ENCODE data around the gene ANP32E. TPM values are rescaled to one million over a fixed set of nuclear protein-coding genes. Genes with fewer than 3 reads are reported as not detected.
"Not testable (repeated sequence)": the region's sequence is repeated elsewhere in the genome, so short reads cannot be mapped to it uniquely, and the experiment has no call there.

ANP32E gene
- total and polyA plus RNA-seq, 8 donors: 4.8 to 15.3 (median 8.7) TPM

- Histone ChIP-seq H3K27me3 (no peaks in the 10 kb centered on the region), H3K36me3 (no peaks in the 10 kb centered on the region), H3K27ac (peak overlapping the region; percentile 51 to 85 (median 68)), H3K9me3 (no peaks in the 10 kb centered on the region), H3K4me3 (peak overlapping the region in 2 of 4 donors; percentile 39 to 47), H3K4me1 (no peaks in the 10 kb centered on the region)
- intact Hi-C loops (cut with DNase I): no loop called here
- TF ChIP-seq CTCF (IDR thresholded peaks at IDR 0.05): no peak
- WGBS, 2 donors: 14 to 15% methylated on average over 38 of the region's 38 CpGs
- FAIRE-seq (peak; percentile 32), ATAC-seq (peak; percentile 99 to 100 (median 100)), DNase-seq (peak; percentile 90 to 98 (median 94))
Measured at GRCh38 chr1:150213170-150214098, 22.5 kb downstream of the ANP32E start.

- Histone ChIP-seq H3K4me1 (no peaks in the 10 kb centered on the region), H3K36me3 (no peaks in the 10 kb centered on the region), H3K27me3 (no peaks in the 10 kb centered on the region), H3K4me3 (no peak overlapping the region), H3K27ac (no peak overlapping the region), H3K9me3 (no peaks in the 10 kb centered on the region)
- 96% methylated on average over 9 of the region's 9 CpGs for WGBS, 2 donors
- ATAC-seq (no peak), FAIRE-seq (no peak), DNase-seq (no peak)
- intact Hi-C loops (cut with DNase I): no loop called here
- TF ChIP-seq CTCF (IDR thresholded peaks at IDR 0.05): no peak
Measured at GRCh38 chr1:150212070-150212469, 23.8 kb downstream of the ANP32E start.

- no peak for FAIRE-seq
- H3K27me3 ChIP-seq: no peaks in the 10 kb centered on the region
- H3K9me3 ChIP-seq: no peaks in the 10 kb centered on the region
- no peaks in the 10 kb centered on the region for H3K36me3 ChIP-seq
- no peaks in the 10 kb centered on the region for H3K4me1 ChIP-seq
- H3K27ac ChIP-seq: no peak overlapping the region
- no peak overlapping the region for H3K4me3 ChIP-seq
- WGBS, 2 donors: 94 to 96% methylated on average over 4 of the region's 4 CpGs
- intact Hi-C loops (cut with DNase I): no loop called here
- no peak for ATAC-seq
- no peak for TF ChIP-seq CTCF (IDR thresholded peaks at IDR 0.05)
- no peak for DNase-seq
Measured at GRCh38 chr1:150210706-150211105, 25.2 kb downstream of the ANP32E start.

- FAIRE-seq (no peak), DNase-seq (no peak), ATAC-seq (no peak)
- intact Hi-C loops (cut with DNase I): no loop called here
- H3K9me3 ChIP-seq: no peaks in the 10 kb centered on the region
- H3K36me3 ChIP-seq: no peaks in the 10 kb centered on the region
- H3K4me3 ChIP-seq: no peak overlapping the region
- WGBS, 2 donors: 86 to 89% methylated on average over 4 of the region's 4 CpGs
- H3K4me1 ChIP-seq: no peaks in the 10 kb centered on the region
- no peak for TF ChIP-seq CTCF (IDR thresholded peaks at IDR 0.05)
- no peak overlapping the region for H3K27ac ChIP-seq
- H3K27me3 ChIP-seq: no peaks in the 10 kb centered on the region
Measured at GRCh38 chr1:150210091-150210490, 25.8 kb downstream of the ANP32E start.

GRCh38 chr1:150208460-150208859 lies 27.5 kb downstream of the ANP32E start:
- FAIRE-seq; H3K4me3 ChIP-seq; H3K27ac ChIP-seq; H3K27me3 ChIP-seq; ATAC-seq; H3K36me3 ChIP-seq; H3K9me3 ChIP-seq; DNase-seq; H3K4me1 ChIP-seq; intact Hi-C loops (cut with DNase I): not testable (repeated sequence)
- WGBS, 2 donors: 87 to 88% methylated on average over 6 of the region's 6 CpGs

Measured in pancreas (tissue), 10 donors.